HUES48 (cell line): ENCODE results near the gene PTPN14.
A peak's percentile ranks its signal among the peaks of the same experiment; 100 is the strongest.
"Not testable (repeated sequence)": the region's sequence is repeated elsewhere in the genome, so short reads cannot be mapped to it uniquely, and the experiment has no call there.

Experiments used
- H3K27ac ChIP-seq: one replicate; pipeline ENCODE4 v1.7.0; 2013; ENCODE audit warnings: low read depth, low read length, inconsistent platforms
- H3K27me3 ChIP-seq: 2 replicates; pipeline ENCODE4 v1.6.1; 2013; ENCODE audit warnings: mild to moderate bottlenecking, low read length; ENCODE audit not compliant: control insufficient read depth, insufficient read depth
- H3K36me3 ChIP-seq: 2 replicates; pipeline ENCODE4 v1.6.1; 2013; ENCODE audit warnings: low read length; ENCODE audit not compliant: control insufficient read depth, insufficient read depth
- H3K4me1 ChIP-seq: 2 replicates; pipeline ENCODE4 v1.6.1; 2013; ENCODE audit warnings: mild to moderate bottlenecking, low read length; ENCODE audit not compliant: control insufficient read depth, insufficient read depth
- H3K4me3 ChIP-seq: 2 replicates; pipeline ENCODE4 v1.5.1; 2013; ENCODE audit warnings: mild to moderate bottlenecking, low read depth, low read length
- H3K9ac ChIP-seq: 2 replicates; pipeline ENCODE4 v1.6.1; 2013; ENCODE audit warnings: mild to moderate bottlenecking, low read depth, low read length, moderate library complexity
- H3K9me3 ChIP-seq: 2 replicates; pipeline ENCODE4 v1.6.1; 2013; ENCODE audit warnings: low read length; ENCODE audit not compliant: control insufficient read depth, insufficient read depth

Gene PTPN14

GRCh38 chr1:214492401-214493075, 58.9 kb downstream of the PTPN14 start:
- H3K27me3 ChIP-seq: no peaks in the 10 kb centered on the region
- H3K9me3 ChIP-seq: no peaks in the 10 kb centered on the region
- peaks cover 24% of the 10 kb centered on the region for H3K4me1 ChIP-seq
- H3K36me3 ChIP-seq: no peaks in the 10 kb centered on the region
- no peak overlapping the region for H3K4me3 ChIP-seq
- H3K27ac ChIP-seq: no peak overlapping the region
- H3K9ac ChIP-seq: no peak overlapping the region

GRCh38 chr1:214491468-214492146, 59.8 kb downstream of the PTPN14 start:
- Histone ChIP-seq H3K9me3 (no peaks in the 10 kb centered on the region), H3K36me3 (no peaks in the 10 kb centered on the region), H3K27ac (no peak overlapping the region), H3K4me1 (peaks cover 20% of the 10 kb centered on the region), H3K27me3 (no peaks in the 10 kb centered on the region), H3K9ac (no peak overlapping the region), H3K4me3 (no peak overlapping the region)

DNA sequence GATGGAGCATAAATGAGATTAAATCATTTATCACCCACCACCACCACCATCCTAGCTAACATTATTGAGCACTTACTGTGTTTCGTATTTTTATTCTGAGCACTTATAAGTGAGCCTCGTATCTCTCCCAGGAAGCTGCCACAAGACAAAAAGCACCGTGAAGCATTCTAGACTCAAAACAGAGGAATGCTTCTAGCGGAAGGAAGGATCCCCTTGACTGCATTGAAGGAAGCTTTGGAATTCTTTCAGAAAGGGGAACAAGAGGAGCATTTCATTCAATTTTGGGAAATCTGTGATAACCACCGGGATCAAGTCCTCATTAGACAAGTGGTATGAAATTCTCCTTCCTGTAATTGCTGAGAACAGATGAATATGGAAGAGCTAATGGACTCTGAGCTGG, 66.3 kb downstream of the PTPN14 start:
- Histone ChIP-seq H3K27me3 (no peaks in the 10 kb centered on the region), H3K9ac (no peak overlapping the region), H3K4me3 (no peak overlapping the region), H3K9me3 (no peaks in the 10 kb centered on the region), H3K27ac (no peak overlapping the region), H3K36me3 (no peaks in the 10 kb centered on the region), H3K4me1 (peaks cover 32% of the 10 kb centered on the region)

DNA sequence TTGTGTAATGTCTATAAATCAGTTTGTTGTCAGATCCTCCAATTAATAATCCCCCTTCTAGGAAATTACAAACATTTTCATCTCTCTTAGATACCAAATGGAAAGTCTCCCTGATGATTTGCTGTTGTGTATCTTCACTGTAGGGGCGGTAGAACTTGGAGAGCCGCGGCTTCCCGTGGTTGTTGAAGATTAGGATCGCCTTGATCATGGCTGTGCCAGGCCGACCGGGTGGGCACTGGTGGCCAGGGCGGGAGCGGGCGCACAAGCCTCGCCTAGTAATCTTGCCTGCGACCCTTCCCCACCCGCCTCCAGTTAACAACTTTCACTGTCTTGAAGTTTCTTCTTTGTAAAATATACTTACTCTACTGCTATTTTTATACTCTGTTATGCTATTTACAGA, 68.2 kb downstream of the PTPN14 start:
- not testable (repeated sequence) for H3K9me3 ChIP-seq, H3K27me3 ChIP-seq, H3K36me3 ChIP-seq, H3K9ac ChIP-seq, H3K27ac ChIP-seq, H3K4me3 ChIP-seq
- peaks cover 32% of the 10 kb centered on the region for H3K4me1 ChIP-seq

- not testable (repeated sequence) for H3K27ac ChIP-seq, H3K27me3 ChIP-seq, H3K9me3 ChIP-seq, H3K4me3 ChIP-seq, H3K9ac ChIP-seq, H3K36me3 ChIP-seq
- peaks cover 33% of the 10 kb centered on the region for H3K4me1 ChIP-seq
These were observed 69.3 kb downstream of the PTPN14 start for GRCh38 chr1:214481983-214482634.

GRCh38 chr1:214476986-214477870, 74.2 kb downstream of the PTPN14 start:
- H3K4me1 ChIP-seq: peaks cover 50% of the 10 kb centered on the region
- H3K27ac ChIP-seq: peak overlapping the region; percentile 82
- no peaks in the 10 kb centered on the region for H3K36me3 ChIP-seq
- H3K9me3 ChIP-seq: no peaks in the 10 kb centered on the region
- H3K27me3 ChIP-seq: no peaks in the 10 kb centered on the region
- H3K9ac ChIP-seq: no peak overlapping the region
- H3K4me3 ChIP-seq: no peak overlapping the region

DNA sequence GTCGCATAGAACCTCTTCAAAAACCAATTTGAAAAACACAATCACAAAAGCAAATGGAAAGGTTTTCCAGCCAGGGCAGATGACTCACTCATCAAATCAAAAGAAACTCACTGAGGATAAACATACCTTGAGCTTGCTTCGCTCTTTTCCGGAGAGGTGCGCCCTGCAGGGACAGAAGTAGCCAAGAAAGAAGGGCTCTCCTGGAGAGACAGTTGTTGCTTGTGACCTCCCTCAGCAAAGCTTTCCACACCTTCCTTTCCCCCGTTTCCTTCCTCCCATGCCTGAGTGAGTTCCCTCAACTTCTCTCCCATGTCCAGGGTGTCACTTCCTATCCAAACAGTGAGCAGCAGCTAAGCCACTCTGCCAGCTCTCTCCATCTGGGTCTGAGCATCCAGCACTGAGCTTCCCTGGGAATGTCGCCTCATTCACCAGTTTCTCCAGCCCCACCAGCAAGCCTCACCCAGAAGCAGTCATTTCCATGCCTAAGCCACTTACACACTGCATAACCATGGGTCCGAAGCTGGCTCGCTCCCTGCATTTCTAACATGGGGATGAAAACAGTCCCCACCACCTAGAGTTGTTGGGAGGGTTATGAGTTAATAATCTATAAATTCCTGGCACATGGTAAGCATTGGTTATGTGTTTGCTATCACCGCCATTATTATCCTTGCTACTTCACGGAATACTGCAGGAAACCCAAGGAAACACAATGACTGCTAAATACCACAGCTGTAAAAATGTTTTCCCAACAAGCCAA, 75.0 kb downstream of the PTPN14 start:
- H3K27me3 ChIP-seq: no peaks in the 10 kb centered on the region
- H3K36me3 ChIP-seq: no peaks in the 10 kb centered on the region
- H3K4me3 ChIP-seq: no peak overlapping the region
- no peak overlapping the region for H3K9ac ChIP-seq
- H3K4me1 ChIP-seq: peaks cover 56% of the 10 kb centered on the region
- no peaks in the 10 kb centered on the region for H3K9me3 ChIP-seq
- H3K27ac ChIP-seq: peak overlapping the region; percentile 82

DNA sequence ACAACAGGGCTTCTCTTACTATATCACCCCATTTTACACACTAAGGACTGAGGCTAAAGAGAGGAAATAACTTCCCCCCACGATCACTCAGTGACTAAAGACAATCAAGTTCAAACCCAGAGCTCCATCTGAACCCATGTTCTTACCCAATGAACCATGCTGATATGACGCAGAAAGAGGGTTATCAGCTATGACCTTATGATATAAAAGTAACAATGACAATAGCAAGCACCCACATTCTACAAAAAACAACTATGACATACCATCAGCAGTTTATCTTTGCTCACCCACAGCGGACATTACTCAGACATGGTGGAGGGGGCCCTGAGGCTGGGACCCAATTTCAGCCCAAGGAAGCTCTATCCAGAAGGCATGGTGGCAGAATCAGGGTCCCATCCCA, 75.7 kb downstream of the PTPN14 start:
- H3K4me1 ChIP-seq: peaks cover 60% of the 10 kb centered on the region
- H3K9me3 ChIP-seq: no peaks in the 10 kb centered on the region
- no peak overlapping the region for H3K9ac ChIP-seq
- H3K27ac ChIP-seq: peak overlapping the region; percentile 82
- no peaks in the 10 kb centered on the region for H3K27me3 ChIP-seq
- no peak overlapping the region for H3K4me3 ChIP-seq
- H3K36me3 ChIP-seq: no peaks in the 10 kb centered on the region

GRCh38 chr1:214475331-214475730, 76.1 kb downstream of the PTPN14 start:
- Histone ChIP-seq H3K9ac (no peak overlapping the region), H3K9me3 (no peaks in the 10 kb centered on the region), H3K36me3 (no peaks in the 10 kb centered on the region), H3K4me1 (peaks cover 60% of the 10 kb centered on the region), H3K27ac (peak overlapping the region; percentile 82), H3K27me3 (no peaks in the 10 kb centered on the region), H3K4me3 (no peak overlapping the region)

DNA sequence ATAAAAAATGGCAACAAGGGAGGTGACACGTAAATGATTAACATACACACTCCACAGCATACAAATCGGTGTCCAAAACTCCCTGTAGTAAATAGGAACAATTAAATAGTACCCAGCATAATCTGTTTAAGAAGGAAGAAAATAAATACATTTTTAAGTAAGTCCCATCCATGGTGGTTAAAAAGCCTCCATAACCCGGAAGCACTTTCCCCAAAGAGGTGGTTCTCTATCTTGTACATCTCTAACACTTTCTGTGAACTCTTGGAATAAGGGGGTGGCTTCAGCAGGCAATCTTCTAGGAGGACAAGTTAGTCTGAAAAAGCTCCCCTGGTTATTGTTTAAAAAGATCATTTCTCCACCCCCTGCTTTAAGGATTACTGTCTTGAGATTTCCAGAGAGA, 76.9 kb downstream of the PTPN14 start:
- Histone ChIP-seq H3K4me3 (no peak overlapping the region), H3K9ac (no peak overlapping the region), H3K27ac (peak overlapping the region; percentile 35), H3K27me3 (no peaks in the 10 kb centered on the region), H3K4me1 (peaks cover 60% of the 10 kb centered on the region), H3K9me3 (no peaks in the 10 kb centered on the region), H3K36me3 (no peaks in the 10 kb centered on the region)
